Gastroesophageal sphincter (tissue), 3 donors: Measurements from ENCODE around the gene GIGYF1.

Source experiments
- CTCF ChIP-seq, 4 experiments: fragments of 200-600 bp in 2 of 4; fragments of 450-650 bp in 2 of 4; sonication (generic) in 1 of 4; IDR thresholded peaks; one replicate each; pipeline ENCODE4 v1.5.1; 2017 to 2019; ENCODE audit warnings: antibody characterized with exemption in 4 of 4, mild to moderate bottlenecking in 2 of 4, moderate library complexity in 2 of 4
- EP300 ChIP-seq: sonication (generic); formaldehyde crosslinking; IDR thresholded peaks from one replicate; pipeline ENCODE4 v1.6.1; 2017; ENCODE audit warnings: antibody characterized with exemption, mild to moderate bottlenecking
- POLR2A ChIP-seq, 2 donors: fragments of 450-650 bp; IDR thresholded peaks; one replicate each; pipeline ENCODE4 v1.6.1; 2017; ENCODE audit warnings: antibody characterized with exemption in 2 of 2, mild to moderate bottlenecking in 2 of 2, moderate library complexity in 1 of 2
- POLR2AphosphoS5 ChIP-seq: sonication (generic); formaldehyde crosslinking; IDR thresholded peaks from one replicate; pipeline ENCODE4 v1.6.1; 2017; ENCODE audit warnings: antibody characterized with exemption

DNA sequence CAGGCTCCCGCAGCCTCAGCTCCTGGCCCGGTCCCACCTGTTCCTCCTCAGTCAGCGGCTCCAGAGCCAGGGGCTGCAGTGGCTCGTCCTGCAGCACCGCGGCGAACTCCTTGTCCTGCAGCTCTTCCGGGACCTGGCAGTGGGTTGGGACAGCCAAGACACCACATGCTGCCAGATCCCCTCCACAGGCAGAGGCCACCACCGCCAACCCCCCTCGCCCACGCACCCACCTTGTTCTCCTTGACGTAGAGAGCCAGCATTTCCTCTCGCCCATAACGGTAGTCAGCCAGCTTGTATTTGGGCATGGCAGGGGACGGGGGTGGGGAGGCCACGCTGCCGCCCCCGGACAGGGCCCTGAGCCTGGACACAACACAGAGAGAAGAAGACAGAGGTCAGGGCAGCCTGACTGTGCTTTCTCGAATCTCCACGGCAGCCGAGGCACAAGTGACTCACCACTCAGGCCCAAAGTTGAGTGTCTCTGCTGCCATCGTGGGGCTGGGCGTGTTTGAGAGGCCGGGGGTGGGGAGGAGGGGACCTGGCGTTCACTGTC is 6.2 kb downstream of the GIGYF1 start:
- TF ChIP-seq CTCF (IDR thresholded peaks at IDR 0.05) = no peak
- no peak for TF ChIP-seq POLR2A (IDR thresholded peaks at IDR 0.05)
- no peak for TF ChIP-seq POLR2AphosphoS5
- no peak for TF ChIP-seq EP300
